HTERT RPE-1 (cell line): ENCODE measurements around the gene JUND.

ENCODE experiments used
- in situ Hi-C: fragments of 300-500 bp; cut with MboI; formaldehyde crosslinking; loops from 4 replicates; pipeline ENCODE4 v1.14.3; 2020; ENCODE audit warnings: low sequenced_read_pairs

JUND gene

GRCh38 chr19:18251587-18252369 is 29.6 kb downstream of the JUND start:
- in situ Hi-C loops = no loop called here

GRCh38 chr19:18249834-18250233 is 31.6 kb downstream of the JUND start:
- in situ Hi-C loops = no loop called here

GRCh38 chr19:18245297-18245696 is 36.1 kb downstream of the JUND start:
- in situ Hi-C loops = no loop called here

GRCh38 chr19:18239303-18239702 is 42.1 kb downstream of the JUND start:
- in situ Hi-C loops = no loop called here

- in situ Hi-C loops = no loop called here
These were observed 47.2 kb downstream of the JUND start for GRCh38 chr19:18234194-18234593.

- in situ Hi-C loops = no loop called here
These were observed 48.1 kb downstream of the JUND start for GRCh38 chr19:18233224-18233825.

GRCh38 chr19:18232540-18233223 is 48.7 kb downstream of the JUND start:
- in situ Hi-C loops = no loop called here

GRCh38 chr19:18231775-18232174 is 49.6 kb downstream of the JUND start:
- in situ Hi-C loops = no loop called here

- in situ Hi-C loops = no loop called here
These were observed 50.3 kb downstream of the JUND start for GRCh38 chr19:18230941-18231734.

- in situ Hi-C loops = no loop called here
These were observed 51.5 kb downstream of the JUND start for GRCh38 chr19:18229915-18230314.
